Activated CD8-positive, alpha-beta T cell treated with anti-CD3 and anti-CD28 coated beads for 36 hours (primary cell): ENCODE data around the gene ZNF407. TPM values are rescaled to one million over a fixed set of nuclear protein-coding genes. Genes with fewer than 3 reads are reported as not detected.

Source experiments
- ATAC-seq: fragments of 200-7000 bp; cut with Tn5 transposase; one replicate; pipeline ENCODE4 v1.10.0; 2021; ENCODE audit warnings: mild to moderate bottlenecking, moderate library complexity
- CTCF ChIA-PET: fragments of 350-600 bp; sonication (Branson Sonifier 250); formaldehyde crosslinking; loops from one replicate; lab custom pipeline; 2021; ENCODE audit warnings: antibody characterized with exemption; lab: Charles Lee
- POLR2A ChIA-PET: fragments of 350-600 bp; sonication (Branson Sonifier 250); formaldehyde crosslinking; loops from one replicate; lab custom pipeline; 2021; ENCODE audit warnings: antibody characterized with exemption; lab: Charles Lee
- DNase-seq: peaks from one replicate; pipeline ENCODE4 v3.0.0-alpha.2; 2020
- H3K27ac Mint-ChIP-seq: one replicate; pipeline ENCODE4 v1.8.0; 2021; ENCODE audit warnings: mild to moderate bottlenecking, mixed read lengths
- H3K27me3 Mint-ChIP-seq: one replicate; pipeline ENCODE4 v1.8.0; 2021; ENCODE audit warnings: mixed read lengths
- H3K36me3 Mint-ChIP-seq: one replicate; pipeline ENCODE4 v1.8.0; 2021; ENCODE audit warnings: low read depth, mixed read lengths
- H3K4me1 Mint-ChIP-seq: one replicate; pipeline ENCODE4 v1.8.0; 2021; ENCODE audit warnings: low read depth, mixed read lengths
- H3K4me3 Mint-ChIP-seq: one replicate; pipeline ENCODE4 v1.8.0; 2021; ENCODE audit warnings: mild to moderate bottlenecking, moderate library complexity, mixed read lengths
- H3K9me3 Mint-ChIP-seq: one replicate; pipeline ENCODE4 v1.8.0; 2021; ENCODE audit warnings: mixed read lengths
- CTCF ChIP-seq: fragments of 200-600 bp; IDR thresholded peaks from one replicate; pipeline ENCODE4 v1.8.0; 2022; ENCODE audit warnings: antibody characterized with exemption, mild to moderate bottlenecking
- intact Hi-C: fragments of 100-400 bp; cut with micrococcal nuclease; formaldehyde crosslinking; loops from one replicate; pipeline ENCODE4 v1.10.0; 2022
- total RNA-seq, 2 experiments: library from RNA; stranded (reverse); gene quantifications; one replicate each; pipeline ENCODE4 v1.2.3, GENCODE V29; 2021

Gene ZNF407
- total RNA-seq, 2 experiments from 2014 or later, result 9.9 to 10.8 TPM

GRCh38 chr18:74645679-74646078, 48.0 kb downstream of the ZNF407 start:
- no peaks in the 10 kb centered on the region for H3K27me3 Mint-ChIP-seq
- no peak overlapping the region for H3K4me3 Mint-ChIP-seq
- peaks cover 9% of the 10 kb centered on the region for H3K36me3 Mint-ChIP-seq
- POLR2A ChIA-PET, result no interaction called here
- intact Hi-C loops, result no loop called here
- TF ChIP-seq CTCF, result no peak
- ATAC-seq (no peak), DNase-seq (no peak)
- no peaks in the 10 kb centered on the region for H3K9me3 Mint-ChIP-seq
- no peak overlapping the region for H3K27ac Mint-ChIP-seq
- peaks cover 10% of the 10 kb centered on the region for H3K4me1 Mint-ChIP-seq
- CTCF ChIA-PET, result interaction anchor here (1.1 kb wide), 1 partner anchor 12 kb away, joined by 3 read pairs; no protein-coding TSS in a partner anchor

GRCh38 chr18:74651327-74652128, 53.9 kb downstream of the ZNF407 start:
- no peak for ATAC-seq
- Mint-ChIP-seq H3K36me3 (peaks cover 2% of the 10 kb centered on the region), H3K27ac (no peak overlapping the region), H3K4me3 (no peak overlapping the region), H3K9me3 (no peaks in the 10 kb centered on the region), H3K27me3 (no peaks in the 10 kb centered on the region), H3K4me1 (peaks cover 3% of the 10 kb centered on the region)
- no peak for DNase-seq
- intact Hi-C loops, result no loop called here
- POLR2A ChIA-PET, result no interaction called here
- no peak for TF ChIP-seq CTCF
- CTCF ChIA-PET, result interaction anchor here (0.6 to 1.7 kb wide), 4 partner anchors 11 to 594 kb away, joined by 3 to 7 read pairs (median 6); no protein-coding TSS in a partner anchor

- no peak for ATAC-seq
- Mint-ChIP-seq H3K9me3 (no peaks in the 10 kb centered on the region), H3K27me3 (no peaks in the 10 kb centered on the region), H3K27ac (no peak overlapping the region), H3K4me1 (peaks cover 3% of the 10 kb centered on the region), H3K36me3 (peaks cover 2% of the 10 kb centered on the region), H3K4me3 (no peak overlapping the region)
- intact Hi-C loops, result no loop called here
- no peak for DNase-seq
- POLR2A ChIA-PET, result interaction anchor here (0.5 kb wide), 1 partner anchor 337 kb away, joined by 4 read pairs; no protein-coding TSS in a partner anchor
- TF ChIP-seq CTCF, result peak; percentile 74
- CTCF ChIA-PET, result interaction anchor here (0.6 to 1.7 kb wide), 8 partner anchors 13 to 827 kb away, joined by 3 to 7 read pairs (median 3); no protein-coding TSS in a partner anchor
Measured at GRCh38 chr18:74652392-74652988, 54.8 kb downstream of the ZNF407 start.

GRCh38 chr18:74654638-74655037, 57.0 kb downstream of the ZNF407 start:
- no peaks in the 10 kb centered on the region for H3K36me3 Mint-ChIP-seq
- no peak for ATAC-seq

More at GRCh38 chr18:74654638-74655037, 57.0 kb downstream of the ZNF407 start:
- Mint-ChIP-seq H3K4me1 (peaks cover 3% of the 10 kb centered on the region), H3K27me3 (no peaks in the 10 kb centered on the region), H3K27ac (no peak overlapping the region), H3K4me3 (no peak overlapping the region), H3K9me3 (no peaks in the 10 kb centered on the region)
- CTCF ChIA-PET, result interaction anchor here (1.4 kb wide), 1 partner anchor 30 kb away, joined by 3 read pairs; no protein-coding TSS in a partner anchor
- intact Hi-C loops, result no loop called here
- no peak for TF ChIP-seq CTCF
- POLR2A ChIA-PET, result no interaction called here
- DNase-seq, result no peak
